ENCODE results near the gene SLC44A2. TPM values are rescaled to one million over a fixed set of nuclear protein-coding genes. Genes with fewer than 3 reads are reported as not detected.

The SLC44A2 gene
- total RNA-seq (2014; rRNA removed; shearing (Covaris generic)): 9.9 and 11.8 TPM in 2 replicates

- peak; percentile 29 for DNase-seq (ENCODE audit: low spot score)
These were observed at the start of gene SLC44A2 for GRCh38 chr19:10625003-10625761. Gene SLC44A2 (plus strand): TSS chr19:10625553. CDS start chr19:10625634, 81 bp downstream.

- DNase-seq (ENCODE audit: low spot score): no peak
These were observed 47.4 kb upstream of the SLC44A2 start for GRCh38 chr19:10577951-10578350.

GRCh38 chr19:10580979-10581631 lies 44.2 kb upstream of the SLC44A2 start:
- peak; percentile 74 for DNase-seq (ENCODE audit: low spot score)

GRCh38 chr19:10582091-10582490 lies 43.3 kb upstream of the SLC44A2 start:
- DNase-seq (ENCODE audit: low spot score): no peak

- DNase-seq (ENCODE audit: low spot score): no peak
These were observed 42.1 kb upstream of the SLC44A2 start for GRCh38 chr19:10583036-10583776.

GRCh38 chr19:10586396-10586795 lies 39.0 kb upstream of the SLC44A2 start:
- DNase-seq (ENCODE audit: low spot score): no peak

GRCh38 chr19:10587022-10587838 lies 38.1 kb upstream of the SLC44A2 start, which contains the start of gene AP1M2:
Gene AP1M2 (minus strand): TSS chr19:10587312. CDS start chr19:10587231, 81 bp downstream.
- no peak for DNase-seq (ENCODE audit: low spot score)

GRCh38 chr19:10587839-10588150 lies 37.6 kb upstream of the SLC44A2 start:
- no peak for DNase-seq (ENCODE audit: low spot score)

- DNase-seq (ENCODE audit: low spot score): no peak
These were observed 32.2 kb upstream of the SLC44A2 start for GRCh38 chr19:10593148-10593547.

GRCh38 chr19:10593820-10594637 lies 31.3 kb upstream of the SLC44A2 start:
- no peak for DNase-seq (ENCODE audit: low spot score)

GRCh38 chr19:10600149-10600548 lies 25.2 kb upstream of the SLC44A2 start:
- no peak for DNase-seq (ENCODE audit: low spot score)

GRCh38 chr19:10601999-10602329 lies 23.4 kb upstream of the SLC44A2 start:
- DNase-seq (ENCODE audit: low spot score): no peak

GRCh38 chr19:10602330-10603083 lies 22.8 kb upstream of the SLC44A2 start:
- no peak for DNase-seq (ENCODE audit: low spot score)

- no peak for DNase-seq (ENCODE audit: low spot score)
These were observed 22.1 kb upstream of the SLC44A2 start for GRCh38 chr19:10603084-10603872.

- DNase-seq (ENCODE audit: low spot score): no peak
These were observed 21.4 kb upstream of the SLC44A2 start for GRCh38 chr19:10603873-10604459.

- DNase-seq (ENCODE audit: low spot score): no peak
These were observed 20.8 kb upstream of the SLC44A2 start for GRCh38 chr19:10604460-10604980.

GRCh38 chr19:10611907-10612306 lies 13.4 kb upstream of the SLC44A2 start:
- no peak for DNase-seq (ENCODE audit: low spot score)

GRCh38 chr19:10612499-10613119 lies 12.7 kb upstream of the SLC44A2 start:
- DNase-seq (ENCODE audit: low spot score): no peak
